Smooth muscle cell (in vitro differentiated cells): ENCODE data around the gene ZFP36. TPM values are rescaled to one million over a fixed set of nuclear protein-coding genes. Genes with fewer than 3 reads are reported as not detected.
"Not testable (repeated sequence)": the region's sequence is repeated elsewhere in the genome, so short reads cannot be mapped to it uniquely, and the experiment has no call there.

Experiments used
- DNase-seq: peaks from one replicate; lab custom pipeline; 2025; ENCODE audit not compliant: unreplicated experiment; lab: John Stamatoyannopoulos, UW
- H2AFZ ChIP-seq: fragments of 200-600 bp; sonication (generic); 2 replicates; pipeline ENCODE4 v1.6.0; 2016; ENCODE audit warnings: antibody characterized with exemption, low read depth, mild to moderate bottlenecking
- H3F3A ChIP-seq: fragments of 200-600 bp; sonication (generic); 2 replicates; pipeline ENCODE4 v1.6.0; 2017; ENCODE audit warnings: antibody characterized with exemption, low read depth
- H3K27ac ChIP-seq: fragments of 200-600 bp; sonication (generic); 2 replicates; pipeline ENCODE4 v1.5.1; 2016; ENCODE audit warnings: low read depth, mild to moderate bottlenecking
- H3K27me3 ChIP-seq: fragments of 200-600 bp; sonication (generic); 2 replicates; pipeline ENCODE4 v1.6.1; 2016; ENCODE audit warnings: low read depth, mild to moderate bottlenecking
- H3K36me3 ChIP-seq: fragments of 200-600 bp; sonication (generic); 2 replicates; pipeline ENCODE4 v1.5.1; 2016; ENCODE audit warnings: low read depth
- H3K4me1 ChIP-seq: fragments of 200-600 bp; sonication (generic); 2 replicates; pipeline ENCODE4 v1.5.1; 2016; ENCODE audit warnings: low read depth
- H3K4me2 ChIP-seq: fragments of 200-600 bp; sonication (generic); 2 replicates; pipeline ENCODE4 v1.6.0; 2016; ENCODE audit warnings: mild to moderate bottlenecking
- H3K4me3 ChIP-seq: fragments of 200-600 bp; sonication (generic); 2 replicates; pipeline ENCODE4 v1.5.1; 2016; ENCODE audit warnings: mild to moderate bottlenecking
- H3K79me2 ChIP-seq: fragments of 200-600 bp; sonication (generic); 2 replicates; pipeline ENCODE4 v1.6.0; 2016; ENCODE audit warnings: low read depth, mild to moderate bottlenecking
- H3K9ac ChIP-seq: fragments of 200-600 bp; sonication (generic); 2 replicates; pipeline ENCODE4 v1.6.0; 2016; ENCODE audit warnings: low read depth
- H3K9me3 ChIP-seq: fragments of 200-600 bp; sonication (generic); replicated peaks from 2 replicates; pipeline ENCODE4 v1.5.1; 2016; ENCODE audit warnings: low read depth
- H4K20me1 ChIP-seq: fragments of 200-600 bp; sonication (generic); 2 replicates; pipeline ENCODE4 v1.6.0; 2016; ENCODE audit warnings: low read depth
- CTCF ChIP-seq: fragments of 200-600 bp; sonication (generic); IDR thresholded peaks from 2 replicates; pipeline ENCODE4 v1.5.1; 2017; ENCODE audit warnings: borderline replicate concordance, mild to moderate bottlenecking, antibody characterized with exemption; ENCODE audit not compliant: insufficient read depth, poor library complexity, severe bottlenecking
- WGBS: methylation state at CpG from one replicate; pipeline ENCODE4 v1.1.7; 2016; ENCODE audit warnings: low lambda C conversion rate; 5-methylcytosine and 5-hydroxymethylcytosine counted together
- microRNA-seq: library from miRNA; unstranded; fragments of <30 nt; microRNA quantifications from one replicate; pipeline ENCODE4, GENCODE V29; 2016; ENCODE audit warnings: borderline number of aligned reads
- polyA plus RNA-seq: library from polyadenylated mRNA; unstranded; fragments of >200 nt; fragmentation: Nextera tagmentation; extraction: Ambion mirVana; gene quantifications from 2 replicates; pipeline ENCODE4 v1.2.1, GENCODE V29; 2016
- small RNA-seq: library from RNA; depleted of rRNA; stranded (forward); fragments of <200 nt; gene quantifications from one replicate; pipeline ENCODE3, GENCODE V24; 2014
- total RNA-seq: library from RNA; depleted of rRNA; stranded (reverse); fragments of >200 nt; gene quantifications from 2 replicates; pipeline ENCODE4 v1.2.3, GENCODE V29; 2014

ZFP36 gene
- total and polyA plus RNA-seq, 2 experiments from 2014 or later = 44.7 to 281 TPM

GRCh38 chr19:39448271-39448670 is 41.6 kb downstream of the ZFP36 start:
- no peak overlapping the region for H3K4me3 ChIP-seq
- no peaks in the 10 kb centered on the region for H3K27me3 ChIP-seq
- no peaks in the 10 kb centered on the region for H3K36me3 ChIP-seq
- H3K4me2 ChIP-seq = peak overlapping the region; percentile 97
- H3K27ac ChIP-seq = peak overlapping the region; percentile 88
- peaks cover 73% of the 10 kb centered on the region for H4K20me1 ChIP-seq
- no peak for DNase-seq
- H3F3A ChIP-seq = peaks cover 5% of the 10 kb centered on the region
- H3K9me3 ChIP-seq = no peaks in the 10 kb centered on the region
- no peak overlapping the region for H2AFZ ChIP-seq
- WGBS = 74% methylated on average over 3 of the region's 3 CpGs
- no peak for TF ChIP-seq CTCF
- peaks cover 11% of the 10 kb centered on the region for H3K4me1 ChIP-seq
- H3K79me2 ChIP-seq = peaks cover 85% of the 10 kb centered on the region
- peak overlapping the region; percentile 62 for H3K9ac ChIP-seq

GRCh38 chr19:39449116-39449797 is 42.6 kb downstream of the ZFP36 start:
- H3K79me2 ChIP-seq = peaks cover 95% of the 10 kb centered on the region
- no peaks in the 10 kb centered on the region for H3K27me3 ChIP-seq
- H3K27ac ChIP-seq = peak overlapping the region; percentile 88
- no peak for DNase-seq
- no peaks in the 10 kb centered on the region for H3K9me3 ChIP-seq
- H3K4me1 ChIP-seq = peaks cover 10% of the 10 kb centered on the region
- peaks cover 5% of the 10 kb centered on the region for H3F3A ChIP-seq
- H2AFZ ChIP-seq = no peak overlapping the region
- peak overlapping the region; percentile 62 for H3K9ac ChIP-seq
- TF ChIP-seq CTCF = no peak
- no peaks in the 10 kb centered on the region for H3K36me3 ChIP-seq
- no peak overlapping the region for H3K4me2 ChIP-seq
- 89% methylated on average over 8 of the region's 8 CpGs for WGBS
- peaks cover 83% of the 10 kb centered on the region for H4K20me1 ChIP-seq
- H3K4me3 ChIP-seq = no peak overlapping the region

- 99% methylated on average over 8 of the region's 8 CpGs for WGBS
- DNase-seq = not testable (repeated sequence)
- H4K20me1 ChIP-seq = peaks cover 94% of the 10 kb centered on the region
Measured at GRCh38 chr19:39451257-39451656, 44.6 kb downstream of the ZFP36 start.

More at GRCh38 chr19:39451257-39451656, 44.6 kb downstream of the ZFP36 start:
- not testable (repeated sequence) for H3K4me1 ChIP-seq, H3K4me3 ChIP-seq, H2AFZ ChIP-seq, H3K4me2 ChIP-seq, H3K9me3 ChIP-seq, H3K36me3 ChIP-seq, H3K9ac ChIP-seq, H3F3A ChIP-seq, H3K27me3 ChIP-seq, H3K27ac ChIP-seq
- peaks cover 91% of the 10 kb centered on the region for H3K79me2 ChIP-seq

Small RNAs within 50 kb of the gene (microRNA-seq; reads per million reads assigned to microRNA genes)
- not detected for gene MIR4530

Small RNAs within 50 kb of the gene (small RNA-seq; reads per million reads assigned to genes)
- gene MIR4530 (0.08 reads per million), gene RN7SL566P (not detected)

Other genes starting within 250 kb of the ZFP36 start
- gene NCCRP1, start 209.9 kb upstream of the ZFP36 start, total RNA-seq = 2.2 and 4.0 TPM in 2 replicates
- gene NCCRP1, start 209.9 kb upstream of the ZFP36 start, polyA plus RNA-seq = 1.5 TPM in 2 replicates
- not detected in 2 replicates for gene SYCN, start 202.6 kb upstream of the ZFP36 start, total RNA-seq
- not detected in 2 replicates for gene SYCN, start 202.6 kb upstream of the ZFP36 start, polyA plus RNA-seq
- not detected in 2 replicates for gene IFNL3, start 161.8 kb upstream of the ZFP36 start, total RNA-seq
- gene IFNL3, start 161.8 kb upstream of the ZFP36 start, polyA plus RNA-seq = 0.34 TPM in 1 of 2 replicates, not detected in the other
- not detected in 2 replicates for gene IFNL4, start 158.0 kb upstream of the ZFP36 start, total RNA-seq
- 0.15 TPM in 1 of 2 replicates, not detected in the other for gene IFNL4, start 158.0 kb upstream of the ZFP36 start, polyA plus RNA-seq
- not detected in 2 replicates for gene IFNL2, start 138.5 kb upstream of the ZFP36 start, total RNA-seq
- not detected in 2 replicates for gene IFNL2, start 138.5 kb upstream of the ZFP36 start, polyA plus RNA-seq
- gene IFNL1, start 110.4 kb upstream of the ZFP36 start, total RNA-seq = not detected in 2 replicates
- gene IFNL1, start 110.4 kb upstream of the ZFP36 start, polyA plus RNA-seq = not detected in 2 replicates
- 0.36 and 0.76 TPM in 2 replicates for gene LRFN1, start 86.0 kb upstream of the ZFP36 start, total RNA-seq
- 2.1 and 3.2 TPM in 2 replicates for gene LRFN1, start 86.0 kb upstream of the ZFP36 start, polyA plus RNA-seq
- gene GMFG, start 70.8 kb upstream of the ZFP36 start, total RNA-seq = not detected in 2 replicates
- 0.37 TPM in 1 of 2 replicates, not detected in the other for gene GMFG, start 70.8 kb upstream of the ZFP36 start, polyA plus RNA-seq
- gene SAMD4B, start 64.4 kb upstream of the ZFP36 start, total RNA-seq = 37.1 and 58.3 TPM in 2 replicates
- gene SAMD4B, start 64.4 kb upstream of the ZFP36 start, polyA plus RNA-seq = 61.8 and 81.9 TPM in 2 replicates
- gene PAF1, start 15.7 kb upstream of the ZFP36 start, total RNA-seq = 27.8 and 29.8 TPM in 2 replicates
- 35.8 and 42.7 TPM in 2 replicates for gene PAF1, start 15.7 kb upstream of the ZFP36 start, polyA plus RNA-seq
- gene MED29, start 15.5 kb upstream of the ZFP36 start, total RNA-seq = 23.0 and 23.8 TPM in 2 replicates
- gene MED29, start 15.5 kb upstream of the ZFP36 start, polyA plus RNA-seq = 36.3 and 37.7 TPM in 2 replicates
- 16.3 and 42.2 TPM in 2 replicates for gene PLEKHG2, start 5.8 kb downstream of the ZFP36 start, total RNA-seq
- 33.0 and 51.9 TPM in 2 replicates for gene PLEKHG2, start 5.8 kb downstream of the ZFP36 start, polyA plus RNA-seq
- 82.2 and 97.1 TPM in 2 replicates for gene RPS16, start 29.1 kb downstream of the ZFP36 start, total RNA-seq
- 539 and 567 TPM in 2 replicates for gene RPS16, start 29.1 kb downstream of the ZFP36 start, polyA plus RNA-seq
- gene SUPT5H, start 38.7 kb downstream of the ZFP36 start, total RNA-seq = 41.0 and 44.9 TPM in 2 replicates
- gene SUPT5H, start 38.7 kb downstream of the ZFP36 start, polyA plus RNA-seq = 134 and 139 TPM in 2 replicates
- gene TIMM50, start 74.0 kb downstream of the ZFP36 start, total RNA-seq = 58.4 and 66.1 TPM in 2 replicates
- gene TIMM50, start 74.0 kb downstream of the ZFP36 start, polyA plus RNA-seq = 107 and 108 TPM in 2 replicates
- 0.54 and 9.3 TPM in 2 replicates for gene DLL3, start 92.1 kb downstream of the ZFP36 start, total RNA-seq
- 0.80 and 1.6 TPM in 2 replicates for gene DLL3, start 92.1 kb downstream of the ZFP36 start, polyA plus RNA-seq
- gene SELENOV, start 108.3 kb downstream of the ZFP36 start, total RNA-seq = not detected in 2 replicates
- not detected in 2 replicates for gene SELENOV, start 108.3 kb downstream of the ZFP36 start, polyA plus RNA-seq
- 1.9 and 2.7 TPM in 2 replicates for gene EID2B, start 126.0 kb downstream of the ZFP36 start, total RNA-seq
- 1.1 and 1.9 TPM in 2 replicates for gene EID2B, start 126.0 kb downstream of the ZFP36 start, polyA plus RNA-seq
- gene EID2, start 133.3 kb downstream of the ZFP36 start, total RNA-seq = 11.9 and 15.9 TPM in 2 replicates
- gene EID2, start 133.3 kb downstream of the ZFP36 start, polyA plus RNA-seq = 22.5 and 24.2 TPM in 2 replicates
- gene LGALS13, start 195.7 kb downstream of the ZFP36 start, total RNA-seq = not detected in 2 replicates
- not detected in 2 replicates for gene LGALS13, start 195.7 kb downstream of the ZFP36 start, polyA plus RNA-seq
- not detected in 2 replicates for gene LGALS16, start 249.1 kb downstream of the ZFP36 start, total RNA-seq
- not detected in 2 replicates for gene LGALS16, start 249.1 kb downstream of the ZFP36 start, polyA plus RNA-seq